SK-N-SH treated with all-trans-retinoic acid at 6 μM for 48 hours (cell line): ENCODE measurements around the gene RAE1.

Experiments used
- ATAC-seq: fragments of 200-7000 bp; cut with Tn5 transposase; 3 replicates; pipeline ENCODE4 v1.9.1; 2020; ENCODE audit warnings: mild to moderate bottlenecking, moderate library complexity
- ARNTL ChIP-seq: fragments of 450-650 bp; formaldehyde crosslinking; IDR thresholded peaks from 2 replicates; pipeline ENCODE4 v1.5.0; 2020; ENCODE audit warnings: low read depth, mild to moderate bottlenecking, moderate library complexity, borderline replicate concordance
- BACH2 ChIP-seq: fragments of 250-450 bp; sonication (Bioruptor Pico); IDR thresholded peaks from 2 replicates; pipeline ENCODE4 v1.9.0; 2021; ENCODE audit warnings: mild to moderate bottlenecking, borderline replicate concordance
- CSDC2 ChIP-seq: fragments of 250-450 bp; sonication (Bioruptor Pico); IDR thresholded peaks from 2 replicates; pipeline ENCODE4 v1.5.0; 2020; ENCODE audit warnings: mild to moderate bottlenecking, moderate library complexity
- ESRRG ChIP-seq: fragments of 250-450 bp; sonication (Bioruptor Pico); IDR thresholded peaks from 2 replicates; pipeline ENCODE4 v1.6.1; 2021; ENCODE audit warnings: mild to moderate bottlenecking
- GLIS3 ChIP-seq: fragments of 250-450 bp; sonication (Bioruptor Pico); IDR thresholded peaks from 2 replicates; pipeline ENCODE4 v1.5.0; 2020; ENCODE audit warnings: mild to moderate bottlenecking, moderate library complexity
- ISL1 ChIP-seq: fragments of 250-450 bp; sonication (Bioruptor Pico); IDR thresholded peaks from 2 replicates; pipeline ENCODE4 v2.1.2; 2022; ENCODE audit warnings: mild to moderate bottlenecking, moderate library complexity
- PPARA ChIP-seq: fragments of 250-450 bp; sonication (Bioruptor Pico); IDR thresholded peaks from 2 replicates; pipeline ENCODE4 v1.5.0; 2020; ENCODE audit warnings: mild to moderate bottlenecking, borderline replicate concordance
- RARB ChIP-seq: fragments of 250-450 bp; sonication (Bioruptor Pico); IDR thresholded peaks from 2 replicates; pipeline ENCODE4 v1.8.0; 2021; ENCODE audit warnings: mild to moderate bottlenecking, moderate library complexity
- TCF4 ChIP-seq: fragments of 250-450 bp; sonication (Bioruptor Pico); IDR thresholded peaks from 2 replicates; pipeline ENCODE4 v1.8.0; 2021; ENCODE audit warnings: mild to moderate bottlenecking, moderate library complexity, borderline replicate concordance
- TOX ChIP-seq: fragments of 250-450 bp; sonication (Bioruptor Pico); IDR thresholded peaks from 2 replicates; pipeline ENCODE4 v1.8.0; 2021; ENCODE audit warnings: mild to moderate bottlenecking, moderate library complexity, borderline replicate concordance
- ZFP3 ChIP-seq: fragments of 250-450 bp; sonication (Bioruptor Pico); IDR thresholded peaks from 2 replicates; pipeline ENCODE4 v1.5.0; 2020; ENCODE audit warnings: mild to moderate bottlenecking, moderate library complexity
- ZNF565 ChIP-seq: fragments of 450-650 bp; formaldehyde crosslinking; conservative IDR thresholded peaks from 2 replicates; pipeline ENCODE4 v1.5.0; 2020; ENCODE audit warnings: low read depth, mild to moderate bottlenecking, moderate library complexity
- TF ChIP-seq, protein P1 (sequence below): fragments of 250-450 bp; sonication (Bioruptor Pico); IDR thresholded peaks from 2 replicates; pipeline ENCODE4 v1.8.0; 2020; ENCODE audit warnings: mild to moderate bottlenecking, moderate library complexity, borderline replicate concordance
- TF ChIP-seq, protein P2 (sequence below): fragments of 250-450 bp; sonication (Bioruptor Pico); IDR thresholded peaks from 2 replicates; pipeline ENCODE4 v1.8.0; 2021; ENCODE audit warnings: low read depth, mild to moderate bottlenecking, moderate library complexity, borderline replicate concordance
- TF ChIP-seq, protein P3 (sequence below): fragments of 250-450 bp; sonication (Bioruptor Pico); IDR thresholded peaks from 2 replicates; pipeline ENCODE4 v1.5.1; 2021; ENCODE audit warnings: mild to moderate bottlenecking, moderate library complexity
- TF ChIP-seq, protein P4 (sequence below): fragments of 250-450 bp; sonication (Bioruptor Pico); IDR thresholded peaks from 2 replicates; pipeline ENCODE4 v1.5.0; 2020; ENCODE audit warnings: mild to moderate bottlenecking, moderate library complexity

RAE1 gene

DNA sequence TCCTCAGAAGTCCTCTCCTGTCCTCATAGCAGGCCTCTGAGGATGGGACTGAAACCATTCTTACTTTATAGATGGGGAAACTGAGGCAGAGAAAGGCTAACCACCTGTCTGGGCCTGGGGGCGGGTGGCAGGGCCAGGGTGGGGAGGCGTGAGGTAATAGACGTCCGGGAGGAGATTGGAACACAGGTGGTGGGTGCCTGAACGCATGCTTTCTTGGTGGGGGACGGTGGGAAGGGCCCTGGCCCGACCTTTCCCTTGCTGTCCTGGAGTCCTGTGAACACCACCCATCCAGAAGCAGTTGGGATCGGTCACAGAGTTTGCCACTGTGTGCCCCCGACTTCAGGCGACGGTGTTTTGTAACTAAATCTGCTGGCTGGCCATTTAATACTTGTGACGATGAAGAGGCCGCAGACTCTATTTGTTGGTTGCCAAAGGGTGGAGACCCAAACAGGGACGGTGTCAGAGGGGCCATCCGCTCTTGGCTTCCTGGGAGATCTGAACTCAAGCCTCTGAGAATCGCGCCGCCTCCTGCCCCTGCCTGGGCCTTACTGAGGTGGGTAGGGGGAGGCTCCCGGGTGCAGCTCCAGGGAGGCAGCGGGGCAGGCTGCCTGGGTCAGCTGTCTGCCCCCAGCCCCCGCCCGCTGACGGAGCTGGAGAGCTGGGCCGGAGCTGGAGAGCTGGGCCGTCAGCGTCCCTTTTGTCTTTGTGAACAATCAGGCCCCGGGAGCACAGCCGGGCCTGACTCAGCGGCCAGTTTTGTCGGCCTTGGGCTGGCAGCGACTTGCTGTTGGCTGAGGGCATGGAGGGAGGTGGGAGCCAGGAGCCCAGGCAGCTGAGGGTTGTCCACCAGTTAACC, 44.3 kb downstream of the RAE1 start:
- TF ChIP-seq ZFP3 (CRISPR knock-in tag) = peak; percentile 57; the same call in 1 of the 2 replicates
- TF ChIP-seq CSDC2 (CRISPR knock-in tag) = no peak
- TF ChIP-seq PPARA = no peak
- TF ChIP-seq GLIS3 = no peak
- TF ChIP-seq RARB (CRISPR knock-in tag) = no peak
- ATAC-seq = peak; percentile 60

DNA sequence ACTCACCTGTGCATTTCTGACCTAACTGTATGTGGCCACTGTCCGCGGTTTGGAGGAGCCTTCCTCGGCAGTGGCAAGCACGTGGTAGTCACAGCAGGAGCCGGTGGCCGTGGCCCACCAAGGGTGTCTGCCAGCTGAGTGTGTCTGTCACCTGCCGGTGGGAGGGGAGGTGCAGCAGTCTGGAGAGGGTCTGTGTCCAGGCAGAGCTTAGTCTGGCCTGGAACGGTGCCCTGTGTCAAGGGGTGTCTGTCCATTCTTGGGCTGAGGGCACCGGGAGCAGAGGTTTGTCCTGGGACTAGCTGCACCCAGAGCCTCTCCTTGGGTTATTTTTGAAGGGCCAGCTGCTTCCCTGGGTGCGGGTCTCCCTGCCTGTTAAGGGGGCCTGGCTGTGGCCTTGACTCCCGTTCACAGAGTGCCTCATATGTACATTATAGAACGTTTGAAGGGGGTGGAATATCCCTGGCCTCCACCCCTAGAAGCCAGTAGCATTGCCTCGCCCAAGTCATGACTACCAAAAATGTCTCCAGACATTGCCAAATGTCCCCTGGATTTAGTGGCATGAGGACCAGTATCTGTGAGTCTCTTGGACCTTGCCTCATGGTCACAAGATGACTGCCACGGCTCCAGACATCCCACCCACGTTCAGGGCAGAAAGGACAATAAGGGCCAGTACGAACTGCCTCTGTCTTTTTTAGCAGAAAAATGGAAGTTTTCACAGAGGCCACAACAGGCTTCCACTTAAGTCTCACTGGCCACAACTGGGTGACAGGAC, 45.3 kb downstream of the RAE1 start:
- no peak for ATAC-seq
- TF ChIP-seq, protein P1, sequence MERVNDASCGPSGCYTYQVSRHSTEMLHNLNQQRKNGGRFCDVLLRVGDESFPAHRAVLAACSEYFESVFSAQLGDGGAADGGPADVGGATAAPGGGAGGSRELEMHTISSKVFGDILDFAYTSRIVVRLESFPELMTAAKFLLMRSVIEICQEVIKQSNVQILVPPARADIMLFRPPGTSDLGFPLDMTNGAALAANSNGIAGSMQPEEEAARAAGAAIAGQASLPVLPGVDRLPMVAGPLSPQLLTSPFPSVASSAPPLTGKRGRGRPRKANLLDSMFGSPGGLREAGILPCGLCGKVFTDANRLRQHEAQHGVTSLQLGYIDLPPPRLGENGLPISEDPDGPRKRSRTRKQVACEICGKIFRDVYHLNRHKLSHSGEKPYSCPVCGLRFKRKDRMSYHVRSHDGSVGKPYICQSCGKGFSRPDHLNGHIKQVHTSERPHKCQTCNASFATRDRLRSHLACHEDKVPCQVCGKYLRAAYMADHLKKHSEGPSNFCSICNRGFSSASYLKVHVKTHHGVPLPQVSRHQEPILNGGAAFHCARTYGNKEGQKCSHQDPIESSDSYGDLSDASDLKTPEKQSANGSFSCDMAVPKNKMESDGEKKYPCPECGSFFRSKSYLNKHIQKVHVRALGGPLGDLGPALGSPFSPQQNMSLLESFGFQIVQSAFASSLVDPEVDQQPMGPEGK (CRISPR knock-in tag) = no peak
- TF ChIP-seq, protein P2, sequence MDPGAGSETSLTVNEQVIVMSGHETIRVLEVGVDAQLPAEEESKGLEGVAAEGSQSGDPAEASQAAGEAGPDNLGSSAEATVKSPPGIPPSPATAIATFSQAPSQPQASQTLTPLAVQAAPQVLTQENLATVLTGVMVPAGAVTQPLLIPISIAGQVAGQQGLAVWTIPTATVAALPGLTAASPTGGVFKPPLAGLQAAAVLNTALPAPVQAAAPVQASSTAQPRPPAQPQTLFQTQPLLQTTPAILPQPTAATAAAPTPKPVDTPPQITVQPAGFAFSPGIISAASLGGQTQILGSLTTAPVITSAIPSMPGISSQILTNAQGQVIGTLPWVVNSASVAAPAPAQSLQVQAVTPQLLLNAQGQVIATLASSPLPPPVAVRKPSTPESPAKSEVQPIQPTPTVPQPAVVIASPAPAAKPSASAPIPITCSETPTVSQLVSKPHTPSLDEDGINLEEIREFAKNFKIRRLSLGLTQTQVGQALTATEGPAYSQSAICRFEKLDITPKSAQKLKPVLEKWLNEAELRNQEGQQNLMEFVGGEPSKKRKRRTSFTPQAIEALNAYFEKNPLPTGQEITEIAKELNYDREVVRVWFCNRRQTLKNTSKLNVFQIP (CRISPR knock-in tag) = no peak
- TF ChIP-seq, protein P3, sequence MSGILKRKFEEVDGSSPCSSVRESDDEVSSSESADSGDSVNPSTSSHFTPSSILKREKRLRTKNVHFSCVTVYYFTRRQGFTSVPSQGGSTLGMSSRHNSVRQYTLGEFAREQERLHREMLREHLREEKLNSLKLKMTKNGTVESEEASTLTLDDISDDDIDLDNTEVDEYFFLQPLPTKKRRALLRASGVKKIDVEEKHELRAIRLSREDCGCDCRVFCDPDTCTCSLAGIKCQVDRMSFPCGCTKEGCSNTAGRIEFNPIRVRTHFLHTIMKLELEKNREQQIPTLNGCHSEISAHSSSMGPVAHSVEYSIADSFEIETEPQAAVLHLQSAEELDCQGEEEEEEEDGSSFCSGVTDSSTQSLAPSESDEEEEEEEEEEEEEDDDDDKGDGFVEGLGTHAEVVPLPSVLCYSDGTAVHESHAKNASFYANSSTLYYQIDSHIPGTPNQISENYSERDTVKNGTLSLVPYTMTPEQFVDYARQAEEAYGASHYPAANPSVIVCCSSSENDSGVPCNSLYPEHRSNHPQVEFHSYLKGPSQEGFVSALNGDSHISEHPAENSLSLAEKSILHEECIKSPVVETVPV (CRISPR knock-in tag) = no peak
- TF ChIP-seq, protein P4, sequence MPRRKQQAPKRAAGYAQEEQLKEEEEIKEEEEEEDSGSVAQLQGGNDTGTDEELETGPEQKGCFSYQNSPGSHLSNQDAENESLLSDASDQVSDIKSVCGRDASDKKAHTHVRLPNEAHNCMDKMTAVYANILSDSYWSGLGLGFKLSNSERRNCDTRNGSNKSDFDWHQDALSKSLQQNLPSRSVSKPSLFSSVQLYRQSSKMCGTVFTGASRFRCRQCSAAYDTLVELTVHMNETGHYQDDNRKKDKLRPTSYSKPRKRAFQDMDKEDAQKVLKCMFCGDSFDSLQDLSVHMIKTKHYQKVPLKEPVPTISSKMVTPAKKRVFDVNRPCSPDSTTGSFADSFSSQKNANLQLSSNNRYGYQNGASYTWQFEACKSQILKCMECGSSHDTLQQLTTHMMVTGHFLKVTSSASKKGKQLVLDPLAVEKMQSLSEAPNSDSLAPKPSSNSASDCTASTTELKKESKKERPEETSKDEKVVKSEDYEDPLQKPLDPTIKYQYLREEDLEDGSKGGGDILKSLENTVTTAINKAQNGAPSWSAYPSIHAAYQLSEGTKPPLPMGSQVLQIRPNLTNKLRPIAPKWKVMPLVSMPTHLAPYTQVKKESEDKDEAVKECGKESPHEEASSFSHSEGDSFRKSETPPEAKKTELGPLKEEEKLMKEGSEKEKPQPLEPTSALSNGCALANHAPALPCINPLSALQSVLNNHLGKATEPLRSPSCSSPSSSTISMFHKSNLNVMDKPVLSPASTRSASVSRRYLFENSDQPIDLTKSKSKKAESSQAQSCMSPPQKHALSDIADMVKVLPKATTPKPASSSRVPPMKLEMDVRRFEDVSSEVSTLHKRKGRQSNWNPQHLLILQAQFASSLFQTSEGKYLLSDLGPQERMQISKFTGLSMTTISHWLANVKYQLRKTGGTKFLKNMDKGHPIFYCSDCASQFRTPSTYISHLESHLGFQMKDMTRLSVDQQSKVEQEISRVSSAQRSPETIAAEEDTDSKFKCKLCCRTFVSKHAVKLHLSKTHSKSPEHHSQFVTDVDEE (CRISPR knock-in tag) = no peak
- TF ChIP-seq ZNF565 = no peak
- no peak for TF ChIP-seq ARNTL (CRISPR knock-in tag)
- TF ChIP-seq TCF4 (CRISPR knock-in tag) = no peak
- TF ChIP-seq PPARA = no peak
- TF ChIP-seq BACH2 (CRISPR knock-in tag) = no peak
- TF ChIP-seq TOX (CRISPR knock-in tag) = no peak

DNA sequence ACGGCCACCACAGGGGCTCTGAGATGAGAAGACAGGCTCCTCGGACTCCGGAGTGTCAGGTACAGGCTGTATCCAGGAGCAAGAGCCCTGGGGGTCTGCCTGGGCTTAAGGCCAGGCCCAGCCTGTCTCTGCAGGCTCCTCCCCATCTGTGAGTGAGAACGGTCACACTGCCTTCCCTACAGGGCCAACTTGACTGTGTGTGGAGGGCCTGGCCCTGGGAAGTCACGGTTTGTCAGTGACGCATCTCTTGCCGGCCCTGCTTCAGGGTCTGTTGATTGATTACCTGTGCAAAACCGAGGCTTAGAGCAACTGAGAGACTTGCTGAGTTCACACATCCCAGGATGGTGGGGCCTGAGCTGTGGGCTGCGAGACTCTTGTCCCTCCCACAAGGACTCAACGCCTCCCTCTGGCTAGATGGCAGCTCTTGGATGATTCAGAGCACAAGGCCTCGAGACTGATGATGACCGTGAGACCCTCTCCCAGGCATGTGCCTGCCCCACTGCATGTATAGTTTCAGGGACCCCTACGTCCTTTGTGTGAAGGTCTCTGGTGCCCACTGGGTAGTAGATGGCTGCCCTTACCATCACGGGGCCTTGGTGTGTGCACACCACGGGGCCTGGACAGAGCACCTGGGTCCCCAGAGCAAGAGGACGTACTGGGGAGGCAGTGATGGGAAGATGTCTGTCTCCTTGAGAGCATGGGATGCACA, 46.1 kb downstream of the RAE1 start:
- no peak for ATAC-seq
- TF ChIP-seq ISL1 (CRISPR knock-in tag) (no peak), ESRRG (CRISPR knock-in tag) (no peak)
- TF ChIP-seq, protein P1 (CRISPR knock-in tag) = no peak
- TF ChIP-seq, protein P3 (CRISPR knock-in tag) = no peak
